Measurements from ENCODE around the gene ARHGAP28.

DNA sequence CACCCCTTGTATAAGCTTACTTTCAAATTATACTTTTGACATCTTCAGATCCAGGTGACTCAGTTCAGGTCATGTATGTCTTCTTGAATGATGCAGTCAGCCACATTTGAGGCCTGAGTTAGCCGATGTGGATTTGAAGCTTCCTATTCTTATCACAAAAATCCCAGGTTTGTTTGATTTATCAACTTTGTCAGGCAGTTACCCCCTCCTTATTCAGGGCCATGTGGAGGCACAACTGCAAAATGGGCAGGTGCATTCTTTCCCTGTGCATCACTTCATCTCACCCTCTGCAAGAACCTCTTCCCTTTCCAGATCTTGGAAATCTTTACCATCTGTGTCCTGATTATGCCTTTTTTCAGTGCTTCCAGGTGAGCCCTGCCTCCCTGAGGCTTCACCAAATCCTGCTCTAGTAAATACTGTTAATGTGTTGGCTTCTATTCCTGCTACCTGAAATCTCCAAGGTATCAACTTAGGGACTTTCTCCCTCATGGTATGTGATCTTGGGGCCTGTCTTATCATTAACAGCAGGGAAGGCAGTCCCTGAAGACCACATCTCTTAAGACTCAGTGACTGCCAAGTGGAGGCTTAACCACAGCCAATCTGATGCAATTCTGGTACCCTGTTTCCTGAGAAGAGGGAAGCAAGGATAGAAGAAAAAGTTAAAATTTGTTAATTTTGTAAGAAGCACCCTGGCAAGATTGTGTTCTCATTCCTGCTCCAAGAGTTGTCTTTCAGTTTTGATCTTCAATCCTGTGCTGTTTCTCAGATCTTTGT is 9.4 kb upstream of the ARHGAP28 start:
- no peak for TF ChIP-seq POLR2AphosphoS5 (IDR thresholded peaks at IDR 0.05)
- TF ChIP-seq, protein P1, sequence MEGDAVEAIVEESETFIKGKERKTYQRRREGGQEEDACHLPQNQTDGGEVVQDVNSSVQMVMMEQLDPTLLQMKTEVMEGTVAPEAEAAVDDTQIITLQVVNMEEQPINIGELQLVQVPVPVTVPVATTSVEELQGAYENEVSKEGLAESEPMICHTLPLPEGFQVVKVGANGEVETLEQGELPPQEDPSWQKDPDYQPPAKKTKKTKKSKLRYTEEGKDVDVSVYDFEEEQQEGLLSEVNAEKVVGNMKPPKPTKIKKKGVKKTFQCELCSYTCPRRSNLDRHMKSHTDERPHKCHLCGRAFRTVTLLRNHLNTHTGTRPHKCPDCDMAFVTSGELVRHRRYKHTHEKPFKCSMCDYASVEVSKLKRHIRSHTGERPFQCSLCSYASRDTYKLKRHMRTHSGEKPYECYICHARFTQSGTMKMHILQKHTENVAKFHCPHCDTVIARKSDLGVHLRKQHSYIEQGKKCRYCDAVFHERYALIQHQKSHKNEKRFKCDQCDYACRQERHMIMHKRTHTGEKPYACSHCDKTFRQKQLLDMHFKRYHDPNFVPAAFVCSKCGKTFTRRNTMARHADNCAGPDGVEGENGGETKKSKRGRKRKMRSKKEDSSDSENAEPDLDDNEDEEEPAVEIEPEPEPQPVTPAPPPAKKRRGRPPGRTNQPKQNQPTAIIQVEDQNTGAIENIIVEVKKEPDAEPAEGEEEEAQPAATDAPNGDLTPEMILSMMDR (IDR thresholded peaks at IDR 0.05), result no peak
- no peak for TF ChIP-seq POLR2A (IDR thresholded peaks at IDR 0.05)
- TF ChIP-seq EP300 (IDR thresholded peaks at IDR 0.05), result no peak
